H1 (cell line): ENCODE results near the gene GSE1. TPM values are rescaled to one million over a fixed set of nuclear protein-coding genes. Genes with fewer than 3 reads are reported as not detected.

Source experiments
- CTCF ChIA-PET: fragments of 300-600 bp; sonication (Branson Sonifier 250); formaldehyde crosslinking; loops from one replicate; lab custom pipeline; 2021; ENCODE audit not compliant: partially characterized antibody; lab: Charles Lee
- POLR2A ChIA-PET: fragments of 300-600 bp; sonication (Branson Sonifier 250); formaldehyde crosslinking; loops from one replicate; lab custom pipeline; 2021; ENCODE audit warnings: inconsistent platforms; ENCODE audit not compliant: partially characterized antibody; lab: Charles Lee
- DNase-seq, 2 experiments: peaks; one replicate each; pipeline versions ENCODE4 v3.0.0 to v3.0.0-alpha.2; 2010 to 2022; ENCODE audit warnings: low spot score in 2 of 2, low read depth in 1 of 2, mixed read lengths in 1 of 2
- FAIRE-seq: peaks from 2 replicates; lab custom pipeline; 2011; peaks lifted over from hg19 to GRCh38; lab: Jason Lieb, UNC
- H2AFZ ChIP-seq: 2 replicates; pipeline ENCODE4 v1.8.1; 2012; ENCODE audit warnings: low read length, inconsistent platforms
- H2AK5ac ChIP-seq: 2 replicates; pipeline ENCODE4 v1.6.1; 2013; ENCODE audit warnings: low read depth, low read length
- H2BK120ac ChIP-seq: replicated peaks from 2 replicates; pipeline ENCODE3; 2013; ENCODE audit warnings: low read depth, low read length, inconsistent platforms
- H2BK12ac ChIP-seq: 2 replicates; pipeline ENCODE4 v1.6.1; 2013; ENCODE audit warnings: low read depth, low read length
- H2BK15ac ChIP-seq: 2 replicates; pipeline ENCODE4 v1.6.1; 2013; ENCODE audit warnings: low read length
- H2BK20ac ChIP-seq: 2 replicates; pipeline ENCODE4 v1.6.1; 2013; ENCODE audit warnings: low read length
- H2BK5ac ChIP-seq: 2 replicates; pipeline ENCODE4 v1.6.1; 2013; ENCODE audit warnings: low read depth, low read length
- H3K14ac ChIP-seq: 2 replicates; pipeline ENCODE4 v1.6.1; 2013; ENCODE audit warnings: inconsistent platforms; ENCODE audit not compliant: insufficient read length
- H3K18ac ChIP-seq: 2 replicates; pipeline ENCODE4 v1.6.1; 2013; ENCODE audit warnings: low read length; ENCODE audit errors: extremely low read depth
- H3K23ac ChIP-seq: 2 replicates; pipeline ENCODE4 v1.6.1; 2013; ENCODE audit warnings: inconsistent platforms; ENCODE audit not compliant: insufficient read length
- H3K23me2 ChIP-seq: 2 replicates; pipeline ENCODE4 v1.6.1; 2013; ENCODE audit warnings: low read depth, low read length
- H3K27ac ChIP-seq: 2 replicates; pipeline ENCODE4 v1.6.1; 2011; ENCODE audit warnings: low read depth, low read length, inconsistent platforms
- H3K27me3 ChIP-seq, 4 experiments: replicated peaks in 1 of 4; 1 replicate in 1 of 4; 2 replicates in 3 of 4; pipeline versions ENCODE4 v1.6.1 to v1.8.1; 2011 to 2013; ENCODE audit warnings: low read length in 3 of 4, mild to moderate bottlenecking in 3 of 4, inconsistent platforms in 2 of 4, mixed read lengths in 2 of 4, moderate library complexity in 1 of 4; ENCODE audit not compliant: control insufficient read depth in 3 of 4, insufficient read depth in 3 of 4; ENCODE audit errors: extremely low read depth in 1 of 4
- H3K36me3 ChIP-seq, 4 experiments: 2 replicates each; pipeline versions ENCODE4 v1.6.1 to v1.8.1; 2011 to 2013; ENCODE audit warnings: mild to moderate bottlenecking in 4 of 4, low read length in 3 of 4, moderate library complexity in 2 of 4, control low read depth in 1 of 4, inconsistent platforms in 1 of 4; ENCODE audit not compliant: insufficient read depth in 4 of 4, control insufficient read depth in 2 of 4
- H3K4ac ChIP-seq: replicated peaks from 2 replicates; pipeline ENCODE3; 2013; ENCODE audit warnings: low read length, low read depth, mixed read lengths, inconsistent platforms; ENCODE audit not compliant: insufficient read length
- H3K4me1 ChIP-seq, 4 experiments: replicated peaks in 1 of 4; 1 replicate in 1 of 4; 2 replicates in 3 of 4; pipeline versions ENCODE4 v1.6.1 to v1.8.1; 2011 to 2013; ENCODE audit warnings: low read length in 3 of 4, inconsistent platforms in 2 of 4, mixed read lengths in 1 of 4; ENCODE audit not compliant: insufficient read depth in 4 of 4, control insufficient read depth in 3 of 4
- H3K4me2 ChIP-seq, 2 experiments: 2 replicates each; pipeline versions ENCODE4 v1.6.1 to v1.8.1; 2011 to 2013; ENCODE audit warnings: low read depth in 2 of 2, low read length in 2 of 2, control low read depth in 1 of 2, inconsistent platforms in 1 of 2, mild to moderate bottlenecking in 1 of 2; ENCODE audit not compliant: insufficient read depth in 1 of 2
- H3K4me3 ChIP-seq, 4 experiments: fragments of 200-600, 300-600 bp in 1 of 4; sonication (generic), shearing (Covaris generic), sonication (Bioruptor Twin) in 1 of 4; 2 replicates each; pipeline versions ENCODE4 v1.5.1 to v1.8.1; 2011 to 2016; ENCODE audit warnings: low read length in 4 of 4, low read depth in 3 of 4, control low read depth in 2 of 4, inconsistent platforms in 2 of 4, mild to moderate bottlenecking in 2 of 4, mixed read lengths in 1 of 4, moderate library complexity in 1 of 4; ENCODE audit not compliant: insufficient read depth in 2 of 4; ENCODE audit errors: extremely low read depth in 1 of 4
- H3K56ac ChIP-seq: replicated peaks from 2 replicates; pipeline ENCODE3; 2013; ENCODE audit warnings: low read depth, mild to moderate bottlenecking, mixed read lengths, low read length, inconsistent platforms; ENCODE audit not compliant: insufficient read length
- H3K79me1 ChIP-seq: 2 replicates; pipeline ENCODE4 v1.6.1; 2013; ENCODE audit warnings: low read depth, low read length, control low read depth
- H3K79me2 ChIP-seq, 2 experiments: 2 replicates each; pipeline versions ENCODE4 v1.6.1 to v1.8.1; 2012 to 2013; ENCODE audit warnings: low read length in 2 of 2, mild to moderate bottlenecking in 2 of 2, inconsistent platforms in 1 of 2; ENCODE audit not compliant: insufficient read depth in 2 of 2, control insufficient read depth in 1 of 2
- H3K9ac ChIP-seq, 4 experiments: replicated peaks in 1 of 4; 1 replicate in 1 of 4; 2 replicates in 3 of 4; pipeline versions ENCODE4 v1.6.1 to v1.8.1; 2011 to 2013; ENCODE audit warnings: low read depth in 3 of 4, low read length in 3 of 4, control low read depth in 2 of 4, mild to moderate bottlenecking in 2 of 4, moderate library complexity in 2 of 4, inconsistent platforms in 1 of 4; ENCODE audit errors: extremely low read depth in 1 of 4
- H3K9me3 ChIP-seq, 2 experiments: 2 replicates each; pipeline versions ENCODE4 v1.6.1 to v1.8.1; 2012 to 2013; ENCODE audit warnings: mild to moderate bottlenecking in 2 of 2, moderate library complexity in 2 of 2, control low read depth in 1 of 2, inconsistent platforms in 1 of 2, low read depth in 1 of 2, low read length in 1 of 2, mixed read lengths in 1 of 2; ENCODE audit not compliant: insufficient read depth in 2 of 2
- H4K20me1 ChIP-seq, 2 experiments: replicated peaks in 1 of 2; 2 replicates each; pipeline versions ENCODE3 to v1.8.1; 2011 to 2013; ENCODE audit warnings: inconsistent platforms in 2 of 2, low read length in 2 of 2, mild to moderate bottlenecking in 1 of 2; ENCODE audit not compliant: insufficient read depth in 2 of 2, control insufficient read depth in 1 of 2
- H4K5ac ChIP-seq: 2 replicates; pipeline ENCODE4 v1.6.1; 2013; ENCODE audit warnings: low read length, low read depth, mixed read lengths, inconsistent platforms; ENCODE audit not compliant: insufficient read length
- H4K8ac ChIP-seq: 2 replicates; pipeline ENCODE4 v1.8.0; 2013; ENCODE audit warnings: mild to moderate bottlenecking, moderate library complexity, low read length, inconsistent platforms; ENCODE audit not compliant: insufficient read depth; ENCODE audit errors: extremely low read depth
- H4K91ac ChIP-seq: replicated peaks from 2 replicates; pipeline ENCODE3; 2013; ENCODE audit warnings: low read length, mixed read lengths, inconsistent platforms; ENCODE audit not compliant: insufficient read length
- BRCA1 ChIP-seq: IDR thresholded peaks from 2 replicates; pipeline ENCODE4 v1.6.1; 2012; ENCODE audit warnings: low read depth, low read length, improper control_type of control experiment
- CREB1 ChIP-seq: IDR thresholded peaks from 2 replicates; pipeline ENCODE4 v1.6.1; 2012; ENCODE audit warnings: inconsistent platforms
- CTCF ChIP-seq, 3 experiments: IDR thresholded peaks; 1 replicate in 2 of 3; 2 replicates in 1 of 3; pipeline versions ENCODE4 v1.5.1 to v1.6.1; 2011; ENCODE audit warnings: low read length in 3 of 3, mild to moderate bottlenecking in 3 of 3, inconsistent platforms in 2 of 3, low read depth in 1 of 3, moderate library complexity in 1 of 3; ENCODE audit not compliant: insufficient read depth in 1 of 3; ENCODE audit errors: control extremely low read depth in 1 of 3
- FOSL1 ChIP-seq: IDR thresholded peaks from 2 replicates; pipeline ENCODE4 v1.6.1; 2011; ENCODE audit warnings: mild to moderate bottlenecking, low read depth, low read length, moderate library complexity; ENCODE audit not compliant: insufficient read depth
- GABPA ChIP-seq: IDR thresholded peaks from 2 replicates; pipeline ENCODE4 v1.6.1; 2011; ENCODE audit warnings: mild to moderate bottlenecking, low read length, moderate library complexity, borderline replicate concordance; ENCODE audit not compliant: insufficient read depth
- HDAC2 ChIP-seq, 2 experiments: fragments of 300-600 bp in 1 of 2; sonication (generic) in 1 of 2; IDR thresholded peaks; 2 replicates each; pipeline ENCODE4 v1.6.1; 2011 to 2012; ENCODE audit warnings: low read depth in 2 of 2, low read length in 2 of 2, mild to moderate bottlenecking in 2 of 2, moderate library complexity in 2 of 2, borderline replicate concordance in 1 of 2, inconsistent platforms in 1 of 2
- JUN ChIP-seq: IDR thresholded peaks from 2 replicates; pipeline ENCODE4 v1.6.1; 2011; ENCODE audit warnings: low read depth, mild to moderate bottlenecking, improper control_type of control experiment, low read length
- NANOG ChIP-seq: IDR thresholded peaks from 2 replicates; pipeline ENCODE4 v1.6.1; 2011; ENCODE audit warnings: low read length, low read depth, mild to moderate bottlenecking, inconsistent platforms; ENCODE audit not compliant: insufficient read depth, poor library complexity, severe bottlenecking
- SP4 ChIP-seq: IDR thresholded peaks from 2 replicates; pipeline ENCODE4 v1.6.1; 2012; ENCODE audit warnings: low read length, inconsistent platforms
- WGBS, 2 experiments: shearing (Covaris generic) in 1 of 2; methylation state at CpG; one replicate each; pipeline versions ENCODE4 v1.1.6 to v1.1.7; 2013 to 2015; ENCODE audit warnings: low lambda C conversion rate in 2 of 2, mixed read lengths in 2 of 2, inconsistent platforms in 1 of 2, low coverage in 1 of 2, missing lambda C conversion rate in 1 of 2; ENCODE audit not compliant: insufficient replicate concordance in 2 of 2, insufficient coverage in 1 of 2, insufficient read length in 1 of 2; ENCODE audit errors: extremely low coverage in 1 of 2, missing lambda C conversion rate in 1 of 2; 5-methylcytosine and 5-hydroxymethylcytosine counted together
- polyA plus RNA-seq, 7 experiments: library from polyadenylated mRNA; depleted of rRNA in 3 of 7; stranded (reverse) in 5 of 7; unstranded in 2 of 7; fragments of >200 nt in 5 of 7; fragments of 200-250 nt in 2 of 7; gene quantifications; 1 replicate in 5 of 7; 2 replicates in 1 of 7; 4 replicates in 1 of 7; pipeline versions ENCODE4 v1.2.1 to v1.2.3, GENCODE V29; 2011 to 2013; ENCODE audit warnings: missing spikeins in 2 of 7, mixed read lengths in 2 of 7
- total RNA-seq: library from RNA; stranded (reverse); fragmentation: NEBNext Ultra II Directional; extraction: Animal tissue kit (Norgen Biotek cat#: 25700); gene quantifications from 2 replicates; pipeline ENCODE4 v1.2.1, GENCODE V29; 2021

The GSE1 gene
- total and polyA plus RNA-seq, 2 of the 8 experiments (the other 6 are each of a cell fraction or from before 2014, with no cell fraction given): 26.0 to 65.6 TPM

- Histone ChIP-seq H3K36me3 (no peaks in the 10 kb centered on the region; a peak in 1 of 8 replicates), H3K56ac (no peak overlapping the region), H2BK20ac (peak overlapping the region; percentile 86; the same call in 1 of the 2 replicates), H3K18ac (peak overlapping the region; percentile 48), H2AFZ (no peak overlapping the region), H3K9ac (no peak overlapping the region), H4K5ac (no peak overlapping the region), H4K20me1 (peaks cover 0 to 1% of the 10 kb centered on the region in 2 experiments), H4K91ac (peak overlapping the region; percentile 25), H3K4me3 (no peak overlapping the region), H2AK5ac (peak overlapping the region; percentile 65; the same call in 1 of the 2 replicates), H3K79me2 (peaks cover 0 to 27% of the 10 kb centered on the region in 2 experiments; a peak in 2 of 4 replicates), H3K23me2 (peaks cover 1% of the 10 kb centered on the region; the same call in 1 of the 2 replicates), H2BK120ac (no peak overlapping the region), H3K14ac (no peak overlapping the region), H2BK5ac (peak overlapping the region; percentile 66; the same call in 1 of the 2 replicates), H3K4me1 (peaks cover 0 to 44% (median 32%) of the 10 kb centered on the region in 4 experiments; a peak in 6 of 7 replicates), H3K27ac (no peak overlapping the region), H3K23ac (no peak overlapping the region), H2BK15ac (peak overlapping the region; percentile 95; the same call in 1 of the 2 replicates), H3K27me3 (no peaks in the 10 kb centered on the region), H3K79me1 (peaks cover 4% of the 10 kb centered on the region), H2BK12ac (peak overlapping the region; percentile 75), H3K9me3 (no peaks in the 10 kb centered on the region), H4K8ac (no peak overlapping the region), H3K4me2 (no peak overlapping the region), H3K4ac (peak overlapping the region; percentile 19)
- ChIA-PET POLR2A (interaction anchor here (1.1 to 6.0 kb wide), 7 partner anchors 9 to 50 kb away, joined by 4 to 28 read pairs (median 5); no protein-coding TSS in a partner anchor), CTCF (interaction anchor here (0.7 to 5.5 kb wide), 16 partner anchors 10 to 324 kb away, joined by 3 to 26 read pairs (median 4); no protein-coding TSS in a partner anchor)
- FAIRE-seq: no peak
- TF ChIP-seq JUN: no peak
- no peak for TF ChIP-seq SP4
- no peak for TF ChIP-seq NANOG
- no peak for TF ChIP-seq CTCF (IDR thresholded peaks at IDR 0.05; ENCODE audit: control extremely low read depth in 1 of 3, insufficient read depth in 1 of 3, low read depth in 1 of 3, low read length in 3 of 3)
- TF ChIP-seq GABPA: no peak
- no peak for TF ChIP-seq HDAC2 (IDR thresholded peaks at IDR 0.05; ENCODE audit: borderline replicate concordance in 1 of 2, low read depth in 2 of 2, low read length in 2 of 2)
- TF ChIP-seq BRCA1: no peak
- TF ChIP-seq CREB1: no peak
- no peak for TF ChIP-seq FOSL1
- no peak for DNase-seq
- 69% methylated on average over 8 of the region's 10 CpGs; no CpG with 5 or more reads in 1 of the 2 experiments for WGBS, 2 experiments
Observed at GRCh38 chr16:85600078-85600477, 13.0 kb upstream of the GSE1 start.
